Measurements from ENCODE around the gene GAS2L1.

DNA sequence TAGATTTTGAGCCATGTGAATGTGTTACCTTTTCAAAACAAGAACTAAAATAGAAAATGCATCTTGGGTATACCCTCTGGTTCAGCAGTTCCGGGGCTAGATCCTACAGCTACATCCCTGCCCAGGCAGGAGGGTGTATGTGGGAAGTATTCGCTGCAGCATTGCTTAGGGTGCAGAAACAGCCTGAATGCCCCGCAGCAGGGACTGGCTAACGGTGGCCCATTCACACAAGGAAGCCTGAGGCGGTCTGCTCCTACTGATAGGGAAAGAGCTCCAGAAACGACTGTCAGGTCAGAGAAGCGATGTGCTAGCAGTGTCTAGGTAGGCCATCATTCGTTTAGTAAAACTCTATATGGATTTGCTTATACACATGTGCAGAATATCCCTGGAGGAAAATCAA is 18.9 kb downstream of the GAS2L1 start:
- TF ChIP-seq EP300 (IDR thresholded peaks at IDR 0.05): no peak
- TF ChIP-seq, protein P1, sequence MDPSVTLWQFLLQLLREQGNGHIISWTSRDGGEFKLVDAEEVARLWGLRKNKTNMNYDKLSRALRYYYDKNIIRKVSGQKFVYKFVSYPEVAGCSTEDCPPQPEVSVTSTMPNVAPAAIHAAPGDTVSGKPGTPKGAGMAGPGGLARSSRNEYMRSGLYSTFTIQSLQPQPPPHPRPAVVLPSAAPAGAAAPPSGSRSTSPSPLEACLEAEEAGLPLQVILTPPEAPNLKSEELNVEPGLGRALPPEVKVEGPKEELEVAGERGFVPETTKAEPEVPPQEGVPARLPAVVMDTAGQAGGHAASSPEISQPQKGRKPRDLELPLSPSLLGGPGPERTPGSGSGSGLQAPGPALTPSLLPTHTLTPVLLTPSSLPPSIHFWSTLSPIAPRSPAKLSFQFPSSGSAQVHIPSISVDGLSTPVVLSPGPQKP (IDR thresholded peaks at IDR 0.05; ENCODE audit: low read depth, low read length): no peak
- no peak for TF ChIP-seq RAD21 (conservative IDR thresholded peaks at IDR 0.05 in 1 of 2, IDR thresholded peaks at IDR 0.05 in 1 of 2)
- TF ChIP-seq, protein P2, sequence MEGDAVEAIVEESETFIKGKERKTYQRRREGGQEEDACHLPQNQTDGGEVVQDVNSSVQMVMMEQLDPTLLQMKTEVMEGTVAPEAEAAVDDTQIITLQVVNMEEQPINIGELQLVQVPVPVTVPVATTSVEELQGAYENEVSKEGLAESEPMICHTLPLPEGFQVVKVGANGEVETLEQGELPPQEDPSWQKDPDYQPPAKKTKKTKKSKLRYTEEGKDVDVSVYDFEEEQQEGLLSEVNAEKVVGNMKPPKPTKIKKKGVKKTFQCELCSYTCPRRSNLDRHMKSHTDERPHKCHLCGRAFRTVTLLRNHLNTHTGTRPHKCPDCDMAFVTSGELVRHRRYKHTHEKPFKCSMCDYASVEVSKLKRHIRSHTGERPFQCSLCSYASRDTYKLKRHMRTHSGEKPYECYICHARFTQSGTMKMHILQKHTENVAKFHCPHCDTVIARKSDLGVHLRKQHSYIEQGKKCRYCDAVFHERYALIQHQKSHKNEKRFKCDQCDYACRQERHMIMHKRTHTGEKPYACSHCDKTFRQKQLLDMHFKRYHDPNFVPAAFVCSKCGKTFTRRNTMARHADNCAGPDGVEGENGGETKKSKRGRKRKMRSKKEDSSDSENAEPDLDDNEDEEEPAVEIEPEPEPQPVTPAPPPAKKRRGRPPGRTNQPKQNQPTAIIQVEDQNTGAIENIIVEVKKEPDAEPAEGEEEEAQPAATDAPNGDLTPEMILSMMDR (IDR thresholded peaks at IDR 0.05): no peak
- TF ChIP-seq, protein P3, sequence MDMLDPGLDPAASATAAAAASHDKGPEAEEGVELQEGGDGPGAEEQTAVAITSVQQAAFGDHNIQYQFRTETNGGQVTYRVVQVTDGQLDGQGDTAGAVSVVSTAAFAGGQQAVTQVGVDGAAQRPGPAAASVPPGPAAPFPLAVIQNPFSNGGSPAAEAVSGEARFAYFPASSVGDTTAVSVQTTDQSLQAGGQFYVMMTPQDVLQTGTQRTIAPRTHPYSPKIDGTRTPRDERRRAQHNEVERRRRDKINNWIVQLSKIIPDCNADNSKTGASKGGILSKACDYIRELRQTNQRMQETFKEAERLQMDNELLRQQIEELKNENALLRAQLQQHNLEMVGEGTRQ (IDR thresholded peaks at IDR 0.05): no peak
- TF ChIP-seq, protein P4, sequence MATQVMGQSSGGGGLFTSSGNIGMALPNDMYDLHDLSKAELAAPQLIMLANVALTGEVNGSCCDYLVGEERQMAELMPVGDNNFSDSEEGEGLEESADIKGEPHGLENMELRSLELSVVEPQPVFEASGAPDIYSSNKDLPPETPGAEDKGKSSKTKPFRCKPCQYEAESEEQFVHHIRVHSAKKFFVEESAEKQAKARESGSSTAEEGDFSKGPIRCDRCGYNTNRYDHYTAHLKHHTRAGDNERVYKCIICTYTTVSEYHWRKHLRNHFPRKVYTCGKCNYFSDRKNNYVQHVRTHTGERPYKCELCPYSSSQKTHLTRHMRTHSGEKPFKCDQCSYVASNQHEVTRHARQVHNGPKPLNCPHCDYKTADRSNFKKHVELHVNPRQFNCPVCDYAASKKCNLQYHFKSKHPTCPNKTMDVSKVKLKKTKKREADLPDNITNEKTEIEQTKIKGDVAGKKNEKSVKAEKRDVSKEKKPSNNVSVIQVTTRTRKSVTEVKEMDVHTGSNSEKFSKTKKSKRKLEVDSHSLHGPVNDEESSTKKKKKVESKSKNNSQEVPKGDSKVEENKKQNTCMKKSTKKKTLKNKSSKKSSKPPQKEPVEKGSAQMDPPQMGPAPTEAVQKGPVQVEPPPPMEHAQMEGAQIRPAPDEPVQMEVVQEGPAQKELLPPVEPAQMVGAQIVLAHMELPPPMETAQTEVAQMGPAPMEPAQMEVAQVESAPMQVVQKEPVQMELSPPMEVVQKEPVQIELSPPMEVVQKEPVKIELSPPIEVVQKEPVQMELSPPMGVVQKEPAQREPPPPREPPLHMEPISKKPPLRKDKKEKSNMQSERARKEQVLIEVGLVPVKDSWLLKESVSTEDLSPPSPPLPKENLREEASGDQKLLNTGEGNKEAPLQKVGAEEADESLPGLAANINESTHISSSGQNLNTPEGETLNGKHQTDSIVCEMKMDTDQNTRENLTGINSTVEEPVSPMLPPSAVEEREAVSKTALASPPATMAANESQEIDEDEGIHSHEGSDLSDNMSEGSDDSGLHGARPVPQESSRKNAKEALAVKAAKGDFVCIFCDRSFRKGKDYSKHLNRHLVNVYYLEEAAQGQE (IDR thresholded peaks at IDR 0.05): no peak
- TF ChIP-seq POLR2A (IDR thresholded peaks at IDR 0.05; ENCODE audit: low read length): no peak
- TF ChIP-seq CHD2 (IDR thresholded peaks at IDR 0.05; ENCODE audit: low read length, partially characterized antibody): no peak
- no peak for TF ChIP-seq MAZ (IDR thresholded peaks at IDR 0.05; ENCODE audit: borderline replicate concordance, low read depth, low read length)
- TF ChIP-seq, protein P5, sequence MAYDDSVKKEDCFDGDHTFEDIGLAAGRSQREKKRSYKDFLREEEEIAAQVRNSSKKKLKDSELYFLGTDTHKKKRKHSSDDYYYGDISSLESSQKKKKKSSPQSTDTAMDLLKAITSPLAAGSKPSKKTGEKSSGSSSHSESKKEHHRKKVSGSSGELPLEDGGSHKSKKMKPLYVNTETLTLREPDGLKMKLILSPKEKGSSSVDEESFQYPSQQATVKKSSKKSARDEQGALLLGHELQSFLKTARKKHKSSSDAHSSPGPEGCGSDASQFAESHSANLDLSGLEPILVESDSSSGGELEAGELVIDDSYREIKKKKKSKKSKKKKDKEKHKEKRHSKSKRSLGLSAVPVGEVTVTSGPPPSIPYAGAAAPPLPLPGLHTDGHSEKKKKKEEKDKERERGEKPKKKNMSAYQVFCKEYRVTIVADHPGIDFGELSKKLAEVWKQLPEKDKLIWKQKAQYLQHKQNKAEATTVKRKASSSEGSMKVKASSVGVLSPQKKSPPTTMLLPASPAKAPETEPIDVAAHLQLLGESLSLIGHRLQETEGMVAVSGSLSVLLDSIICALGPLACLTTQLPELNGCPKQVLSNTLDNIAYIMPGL (CRISPR knock-in tag; IDR thresholded peaks at IDR 0.05; ENCODE audit: borderline replicate concordance): no peak
- no peak for TF ChIP-seq MAFK (IDR thresholded peaks at IDR 0.05; ENCODE audit: partially characterized antibody)
- TF ChIP-seq, protein P6, sequence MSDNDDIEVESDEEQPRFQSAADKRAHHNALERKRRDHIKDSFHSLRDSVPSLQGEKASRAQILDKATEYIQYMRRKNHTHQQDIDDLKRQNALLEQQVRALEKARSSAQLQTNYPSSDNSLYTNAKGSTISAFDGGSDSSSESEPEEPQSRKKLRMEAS (IDR thresholded peaks at IDR 0.05): no peak

Measured in A549 (cell line).